Nephron (organoid): ENCODE data around the gene DNAH3.
"Not testable (repeated sequence)": the region's sequence is repeated elsewhere in the genome, so short reads cannot be mapped to it uniquely, and the experiment has no call there.

Experiments
- H3K27ac Mint-ChIP-seq, 3 experiments: 2 replicates each; pipeline ENCODE4 v1.8.0; 2020; ENCODE audit warnings: mixed read lengths in 3 of 3, mild to moderate bottlenecking in 2 of 3, moderate library complexity in 1 of 3
- H3K27me3 Mint-ChIP-seq: 2 replicates; pipeline ENCODE4 v1.8.0; 2021; ENCODE audit warnings: low read depth, mild to moderate bottlenecking, moderate library complexity, mixed read lengths
- H3K36me3 Mint-ChIP-seq: 2 replicates; pipeline ENCODE4 v1.8.0; 2020; ENCODE audit warnings: low read depth, mixed read lengths
- H3K4me1 Mint-ChIP-seq: 2 replicates; pipeline ENCODE4 v1.8.0; 2020; ENCODE audit warnings: mixed read lengths
- H3K4me3 Mint-ChIP-seq, 3 experiments: 2 replicates each; pipeline ENCODE4 v1.8.0; 2020; ENCODE audit warnings: mild to moderate bottlenecking in 3 of 3, mixed read lengths in 3 of 3, moderate library complexity in 2 of 3
- H3K9me3 Mint-ChIP-seq: 2 replicates; pipeline ENCODE4 v1.8.0; 2020; ENCODE audit warnings: mixed read lengths
- CTCF ChIP-seq, 3 experiments: fragments of 200-600 bp; sonication (generic); IDR thresholded peaks; one replicate each; pipeline ENCODE4 v1.5.0; 2021; ENCODE audit warnings: antibody characterized with exemption in 3 of 3; ENCODE audit not compliant: unreplicated experiment in 3 of 3

Gene DNAH3

DNA sequence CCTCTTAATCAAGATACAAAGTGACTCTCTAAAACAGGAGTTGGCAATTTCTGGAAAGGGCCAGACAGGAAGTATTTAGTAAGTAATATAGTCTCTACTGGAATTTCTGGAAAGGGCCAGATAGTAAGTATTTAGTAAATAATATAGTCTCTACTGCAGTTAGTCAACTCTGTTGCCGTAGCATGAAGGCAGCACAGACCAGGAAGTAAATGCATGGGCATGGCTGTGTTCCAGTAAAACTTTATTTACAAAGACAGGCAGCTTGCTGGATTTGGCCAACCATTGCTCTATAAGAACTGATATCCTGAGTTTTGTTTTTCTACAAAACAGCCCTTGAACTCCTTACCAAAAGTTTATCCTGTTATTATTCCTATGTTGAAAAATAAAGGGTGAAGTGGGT is 24.8 kb upstream of the DNAH3 start:
- Mint-ChIP-seq H3K4me3 (no peak overlapping the region), H3K9me3 (no peaks in the 10 kb centered on the region)

GRCh38 chr16:21172650-21173049 is 22.0 kb upstream of the DNAH3 start:
- Mint-ChIP-seq H3K4me3 (no peak overlapping the region), H3K27ac (no peak overlapping the region), H3K4me1 (no peaks in the 10 kb centered on the region), H3K36me3 (peaks cover 30% of the 10 kb centered on the region), H3K9me3 (no peaks in the 10 kb centered on the region), H3K27me3 (no peaks in the 10 kb centered on the region)
- no peak for TF ChIP-seq CTCF (IDR thresholded peaks at IDR 0.05; ENCODE audit: unreplicated experiment in 3 of 3)

More for the DNA sequence above, 24.8 kb upstream of the DNAH3 start:
- H3K36me3 Mint-ChIP-seq: peaks cover 49% of the 10 kb centered on the region
- no peaks in the 10 kb centered on the region for H3K4me1 Mint-ChIP-seq
- H3K27ac Mint-ChIP-seq: no peak overlapping the region
- no peaks in the 10 kb centered on the region for H3K27me3 Mint-ChIP-seq
- TF ChIP-seq CTCF (IDR thresholded peaks at IDR 0.05; ENCODE audit: unreplicated experiment in 3 of 3): no peak

DNA sequence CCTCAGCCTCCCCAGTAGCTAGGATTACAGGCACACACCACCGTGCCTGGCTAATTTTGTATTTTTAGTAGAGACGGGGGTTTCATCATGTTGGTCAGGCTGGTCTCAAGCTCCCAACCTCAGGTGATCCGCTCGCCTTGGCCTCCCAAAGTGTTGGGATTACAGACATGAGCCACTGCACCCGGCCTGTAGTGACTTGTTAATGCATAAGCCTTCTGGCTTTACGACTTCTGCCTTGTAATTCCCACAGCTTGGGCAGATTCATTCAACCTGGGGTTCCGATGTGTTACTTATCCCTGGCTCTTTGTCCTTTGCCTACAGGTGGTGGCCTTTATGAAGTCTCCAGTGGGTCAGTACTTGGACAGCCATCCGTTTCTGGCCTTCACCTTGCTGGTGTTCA is 19.5 kb upstream of the DNAH3 start:
- H3K4me3 Mint-ChIP-seq, H3K4me1 Mint-ChIP-seq, H3K27ac Mint-ChIP-seq, H3K9me3 Mint-ChIP-seq, H3K27me3 Mint-ChIP-seq: not testable (repeated sequence)
- H3K36me3 Mint-ChIP-seq: peaks cover 24% of the 10 kb centered on the region

DNA sequence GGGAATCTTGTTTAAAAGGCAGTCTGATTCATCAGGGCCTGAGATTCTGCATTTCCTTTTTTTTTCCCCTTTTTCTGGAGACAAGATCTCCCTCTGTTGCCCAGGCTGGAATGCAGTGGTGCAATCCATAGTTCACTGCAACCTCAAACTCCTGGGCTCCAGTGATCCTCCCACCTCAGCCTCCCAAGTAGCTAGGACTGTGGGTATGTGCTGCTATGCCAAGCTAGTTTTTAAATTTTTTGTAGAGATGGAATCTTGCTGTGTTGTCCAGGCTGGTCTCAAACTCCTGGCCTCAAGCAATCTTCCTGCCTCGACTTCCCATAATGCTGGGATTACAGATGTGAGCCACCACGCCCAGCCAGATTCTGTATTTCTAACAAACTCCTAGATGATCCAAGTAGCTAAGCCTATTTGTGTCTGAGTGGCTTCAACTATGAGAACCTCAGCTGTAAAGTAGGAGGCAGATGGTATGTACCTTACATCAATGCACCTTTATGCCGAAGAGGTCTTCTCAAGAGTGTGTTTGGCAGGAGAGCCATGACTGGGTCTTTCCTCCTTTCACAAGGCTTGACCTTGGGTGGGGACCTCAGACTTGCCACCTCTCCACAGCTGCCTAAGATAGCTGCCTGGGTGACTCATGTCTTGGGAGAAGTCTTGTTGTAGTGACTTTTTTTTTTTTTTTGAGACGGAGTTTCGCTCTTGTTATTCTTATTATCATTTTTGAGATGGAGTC is 18.8 kb upstream of the DNAH3 start:
- Mint-ChIP-seq H3K4me1 (no peaks in the 10 kb centered on the region), H3K27ac (no peak overlapping the region), H3K27me3 (peaks cover 6% of the 10 kb centered on the region), H3K36me3 (peaks cover 31% of the 10 kb centered on the region), H3K4me3 (no peak overlapping the region), H3K9me3 (no peaks in the 10 kb centered on the region)
- no peak for TF ChIP-seq CTCF (IDR thresholded peaks at IDR 0.05; ENCODE audit: unreplicated experiment in 3 of 3)

DNA sequence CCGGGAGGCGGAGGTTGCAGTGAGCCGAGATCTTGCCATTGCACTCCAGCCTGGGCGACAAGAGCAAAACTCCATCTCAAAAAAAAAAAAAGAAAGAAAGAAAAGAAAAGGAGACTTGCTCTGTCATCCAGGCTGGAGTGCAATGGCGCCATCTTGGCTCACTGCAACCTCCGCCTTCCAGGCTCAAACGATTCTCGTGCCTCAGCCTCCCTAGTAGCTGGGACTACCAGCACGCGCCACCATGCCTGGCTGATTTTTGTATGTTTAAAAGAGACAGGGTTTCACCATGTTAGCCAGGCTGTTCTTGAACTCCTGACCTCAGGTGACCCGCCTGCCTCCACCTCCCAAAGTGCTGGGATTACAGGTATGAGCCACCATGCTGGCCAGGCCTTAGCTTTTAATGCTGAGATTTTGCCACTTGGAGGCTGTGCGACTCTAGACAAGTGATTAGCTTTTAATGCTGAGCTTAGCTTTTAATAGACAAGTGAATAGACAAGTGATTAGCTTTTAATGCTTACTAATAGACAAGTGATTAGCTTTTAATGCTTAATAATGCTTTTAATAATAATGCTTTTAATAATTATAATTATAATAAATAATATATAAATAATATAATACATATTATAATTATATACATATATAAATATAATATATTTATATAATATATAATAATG is 17.4 kb upstream of the DNAH3 start:
- Mint-ChIP-seq H3K9me3 (no peaks in the 10 kb centered on the region), H3K4me1 (peaks cover 2% of the 10 kb centered on the region), H3K27ac (no peak overlapping the region), H3K4me3 (no peak overlapping the region), H3K36me3 (peaks cover 34% of the 10 kb centered on the region), H3K27me3 (peaks cover 6% of the 10 kb centered on the region)
- no peak for TF ChIP-seq CTCF (IDR thresholded peaks at IDR 0.05; ENCODE audit: unreplicated experiment in 3 of 3)

GRCh38 chr16:21167360-21167759 is 16.7 kb upstream of the DNAH3 start:
- Mint-ChIP-seq H3K27ac (no peak overlapping the region), H3K4me1 (peaks cover 8% of the 10 kb centered on the region), H3K36me3 (peaks cover 33% of the 10 kb centered on the region), H3K9me3 (no peaks in the 10 kb centered on the region), H3K27me3 (peaks cover 6% of the 10 kb centered on the region), H3K4me3 (no peak overlapping the region)
- no peak for TF ChIP-seq CTCF (IDR thresholded peaks at IDR 0.05; ENCODE audit: unreplicated experiment in 3 of 3)
